Colon (tissue), 2 donors: Measurements from ENCODE around the gene RTKN2.

Experiments used
- FAIRE-seq: peaks from 2 replicates; lab custom pipeline; 2012; peaks lifted over from hg19 to GRCh38; lab: Jason Lieb, UNC
- donor health status: control.
- donor health status: control.

Gene RTKN2

DNA sequence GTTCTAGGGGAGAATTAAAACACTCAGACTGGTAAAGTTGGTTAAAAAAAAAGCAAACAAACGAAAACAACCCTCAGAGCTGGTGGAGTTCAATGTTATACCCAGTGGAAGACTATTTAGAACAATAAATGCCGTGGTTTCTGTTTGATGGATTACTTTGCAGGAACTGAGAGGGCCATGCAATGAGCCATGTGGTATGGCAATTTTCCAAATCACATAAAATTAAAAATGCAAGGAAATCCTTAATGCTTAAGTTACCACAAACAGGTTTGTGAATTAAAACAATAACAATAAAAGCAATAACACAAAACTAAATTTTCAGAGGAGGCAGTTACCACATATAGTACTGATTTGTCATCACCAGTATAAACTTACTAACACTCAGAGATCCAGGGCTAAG is 96.9 kb downstream of the RTKN2 start:
- FAIRE-seq, result no peak

GRCh38 chr10:62170732-62171131 is 97.9 kb downstream of the RTKN2 start:
- no peak for FAIRE-seq

- FAIRE-seq, result no peak
Observed at GRCh38 chr10:62166331-62167131, 102.1 kb downstream of the RTKN2 start.

DNA sequence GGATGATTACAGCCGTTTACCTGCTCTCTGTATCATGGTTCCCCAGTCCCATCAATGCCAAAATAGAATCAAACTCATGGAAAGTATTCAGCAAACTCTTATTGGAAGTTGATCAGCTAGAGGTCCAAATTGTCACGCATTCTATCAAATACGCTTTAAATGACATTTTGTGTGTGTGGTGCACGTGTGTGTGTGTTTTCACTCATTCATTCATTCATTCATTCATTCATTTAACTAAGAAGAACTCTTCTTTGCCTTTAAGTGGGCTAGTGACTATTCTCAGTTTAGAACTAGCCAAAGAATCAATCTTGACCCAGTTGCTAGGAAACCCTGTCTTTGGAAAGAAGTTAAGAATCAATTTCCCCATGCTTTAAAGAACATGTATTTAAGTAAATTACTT is 102.8 kb downstream of the RTKN2 start:
- no peak for FAIRE-seq

DNA sequence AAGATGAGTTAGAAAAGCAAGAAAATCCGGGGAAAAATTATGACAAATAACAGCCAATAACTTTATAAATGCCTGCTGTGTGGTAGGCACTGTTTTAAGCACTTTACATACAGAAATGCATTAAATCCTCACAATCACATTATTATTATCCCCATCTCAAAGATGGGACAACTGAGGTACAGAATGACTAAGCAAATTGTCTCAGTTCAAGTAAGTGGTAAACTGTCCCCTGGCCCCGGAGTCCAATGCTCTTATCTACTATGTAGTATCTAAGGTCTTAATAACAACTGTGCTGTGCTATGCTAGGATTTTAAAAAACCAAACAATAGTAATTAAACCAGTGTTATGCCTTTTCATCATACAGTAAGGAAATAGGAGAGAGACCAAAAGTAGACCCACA is 105.6 kb downstream of the RTKN2 start:
- FAIRE-seq, result no peak

DNA sequence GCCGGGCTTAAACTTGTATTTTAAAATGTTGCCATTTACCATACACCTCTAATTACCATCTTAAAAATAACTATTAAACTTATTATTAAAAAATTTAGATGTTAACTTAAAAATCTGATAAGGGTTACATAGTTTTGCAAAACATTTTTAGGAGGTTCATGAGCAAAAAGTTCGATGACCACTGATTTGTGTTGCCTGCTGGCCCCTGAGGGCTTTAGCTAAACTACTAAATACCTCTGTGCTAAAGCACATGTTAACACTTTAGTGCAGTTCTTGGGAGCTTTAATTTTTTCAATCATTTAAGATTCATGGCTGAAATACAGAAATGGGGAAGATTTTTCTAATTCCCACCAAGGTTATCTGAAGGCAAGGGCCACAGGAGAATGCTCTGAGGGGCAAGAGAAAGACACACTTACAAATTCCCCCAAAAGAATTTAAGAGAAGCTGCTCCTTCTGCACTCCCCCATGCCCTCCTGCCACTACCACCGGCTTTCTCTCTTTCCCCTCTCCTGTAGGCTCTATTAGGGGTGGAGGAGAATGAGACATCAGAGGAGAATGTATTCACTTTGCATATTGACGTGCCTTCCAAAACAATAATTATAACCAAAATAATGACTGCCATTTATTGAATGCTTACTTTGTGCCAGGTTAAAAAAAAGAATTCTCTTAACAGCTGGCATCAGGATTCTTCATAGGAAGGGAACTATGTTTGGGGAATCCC is 106.2 kb downstream of the RTKN2 start:
- no peak for FAIRE-seq

GRCh38 chr10:62159351-62159750 is 109.3 kb downstream of the RTKN2 start:
- FAIRE-seq, result no peak

DNA sequence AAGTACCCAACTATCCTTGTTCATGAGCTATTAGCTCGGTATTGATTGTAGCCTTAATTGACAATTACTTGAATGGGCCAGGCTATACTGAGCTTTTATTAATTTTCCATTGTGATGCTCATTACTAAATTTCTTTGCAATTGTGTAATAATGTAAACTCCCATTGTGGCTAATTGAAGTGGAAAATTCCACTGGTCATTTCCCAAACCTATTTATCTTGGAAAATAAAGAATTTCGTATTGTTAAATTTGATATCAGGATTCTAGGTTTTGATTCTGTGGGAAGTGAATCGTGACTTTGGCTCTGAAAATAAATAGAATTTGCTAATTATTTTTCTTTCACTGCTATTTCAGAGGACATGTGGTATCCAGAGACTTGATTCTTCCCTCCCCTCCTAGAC is 111.0 kb downstream of the RTKN2 start:
- no peak for FAIRE-seq

DNA sequence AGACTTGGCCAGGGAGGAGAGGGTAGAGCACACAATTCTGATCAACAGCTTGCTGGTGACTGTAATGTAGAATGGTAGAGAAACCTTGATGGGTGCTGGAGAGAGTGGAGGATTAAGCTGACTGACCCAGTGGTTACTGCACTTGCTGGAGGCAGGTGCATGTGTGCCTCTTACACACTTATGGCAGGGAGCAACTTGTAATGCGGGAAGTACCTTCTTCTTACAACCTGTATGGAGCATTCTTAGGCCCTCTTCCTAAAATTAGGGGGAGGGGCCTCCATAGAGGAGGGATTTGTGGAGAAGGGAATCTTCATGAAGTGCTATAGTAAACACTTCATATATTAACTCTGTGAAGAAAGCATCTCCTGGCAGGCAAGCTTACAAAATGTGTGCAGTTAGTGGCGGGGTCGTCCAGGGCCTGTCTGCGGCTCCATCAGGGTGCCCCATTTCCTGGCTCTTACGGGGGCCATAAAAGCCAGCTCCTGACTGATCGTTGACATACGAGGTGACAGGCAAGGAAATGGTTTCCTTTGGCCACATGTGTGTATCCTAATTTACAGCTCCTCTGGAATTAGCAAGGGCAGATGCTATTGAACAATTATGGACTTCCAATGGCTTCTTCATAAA is 113.5 kb downstream of the RTKN2 start:
- no peak for FAIRE-seq

GRCh38 chr10:62154231-62154630 is 114.4 kb downstream of the RTKN2 start:
- no peak for FAIRE-seq

DNA sequence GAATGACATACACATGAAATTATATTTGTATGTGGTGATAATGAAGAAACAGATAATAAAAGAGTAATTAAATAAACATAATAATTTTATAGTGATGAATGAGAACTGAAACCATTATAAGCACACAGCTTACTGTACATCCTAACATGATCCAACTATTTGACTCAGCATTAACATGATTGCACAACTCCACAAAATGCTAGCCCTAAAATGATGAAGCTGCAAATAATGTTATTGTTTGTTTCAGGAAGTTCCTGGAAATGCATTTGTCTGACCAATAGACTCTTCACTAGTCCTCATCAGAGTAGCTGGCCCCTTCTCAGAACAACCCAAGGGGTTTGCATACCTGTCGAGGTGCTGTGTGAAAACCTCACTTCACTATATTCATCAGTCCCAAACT is 115.5 kb downstream of the RTKN2 start:
- no peak for FAIRE-seq

- FAIRE-seq, result no peak
Observed at GRCh38 chr10:62149621-62150020, 119.0 kb downstream of the RTKN2 start.

DNA sequence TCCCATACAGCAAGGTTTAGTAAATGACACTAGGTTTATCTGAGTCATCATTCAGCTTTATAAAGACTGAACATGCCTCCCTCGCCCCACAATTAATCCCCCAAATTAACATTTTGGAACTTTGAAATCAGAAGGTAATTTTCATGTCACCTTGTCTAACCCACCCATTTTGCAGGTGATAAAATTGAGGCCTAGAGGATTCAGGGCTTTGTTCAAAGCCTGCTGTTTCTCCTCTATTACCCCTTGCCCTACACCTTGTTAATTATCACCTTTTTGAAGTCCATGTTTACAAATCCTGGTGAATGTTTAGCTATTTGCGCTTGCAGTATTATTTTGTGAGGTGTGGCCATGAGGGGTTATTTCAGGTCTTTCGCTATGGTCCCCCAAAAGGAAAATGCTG is 120.5 kb downstream of the RTKN2 start:
- no peak for FAIRE-seq

GRCh38 chr10:62147425-62147824 is 121.2 kb downstream of the RTKN2 start:
- no peak for FAIRE-seq

DNA sequence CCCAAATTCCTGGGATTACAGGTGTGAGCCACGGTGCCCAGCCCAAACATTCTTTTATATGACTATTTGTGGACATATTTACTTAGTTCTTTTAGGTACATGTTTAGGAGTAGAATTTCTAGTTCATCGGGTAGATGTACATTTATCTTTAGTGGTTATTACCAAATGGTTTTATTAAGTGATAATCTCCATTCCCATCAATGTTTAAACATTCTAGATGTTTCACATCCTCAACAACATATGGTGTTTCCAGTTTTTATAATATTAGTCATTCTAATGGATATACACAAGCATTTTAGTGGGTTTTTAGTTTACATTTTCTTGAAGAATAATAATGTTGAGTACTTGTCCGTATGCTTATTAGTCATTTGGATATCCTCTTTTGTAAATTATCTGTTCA is 131.7 kb downstream of the RTKN2 start:
- no peak for FAIRE-seq

- FAIRE-seq, result no peak
Observed at GRCh38 chr10:62133618-62134017, 135.0 kb downstream of the RTKN2 start.
